A549 (cell line): ENCODE data around the gene ACD. TPM values are rescaled to one million over a fixed set of nuclear protein-coding genes. Genes with fewer than 3 reads are reported as not detected.

ENCODE experiments used
- ATAC-seq, 2 experiments: fragments of 200-7000 bp in 1 of 2; fragments of >200 bp in 1 of 2; cut with Nextera tagmentation in 1 of 2; cut with Tn5 transposase in 1 of 2; 3 replicates each; pipeline versions ENCODE4 v1.8.0 to v1.9.1; 2018 to 2020; ENCODE audit warnings: mild to moderate bottlenecking in 1 of 2, moderate library complexity in 1 of 2
- CTCF ChIA-PET: fragments of 300-600 bp; sonication (Branson Sonifier 250); formaldehyde crosslinking; extraction: SDS; loops from one replicate; lab custom pipeline; 2021; ENCODE audit warnings: antibody characterized with exemption, inconsistent platforms; lab: Yijun Ruan, JAX
- POLR2A ChIA-PET: fragments of 350-600 bp; formaldehyde crosslinking; extraction: SDS; loops from one replicate; lab custom pipeline; 2021; ENCODE audit warnings: antibody characterized with exemption, inconsistent platforms; lab: Yijun Ruan, JAX
- DNase-seq, 2 experiments: peaks; one replicate each; pipeline versions ENCODE4 v3.0.0 to v3.0.0-alpha.2; 2011 to 2016; ENCODE audit warnings: low read depth in 1 of 2, low spot score in 1 of 2
- FAIRE-seq: peaks from 2 replicates; lab custom pipeline; 2011; peaks lifted over from hg19 to GRCh38; lab: Jason Lieb, UNC
- H3K27ac ChIP-seq, 2 experiments: fragments of >200 bp; sonication (Bioruptor Twin); formaldehyde crosslinking; 3 replicates each; pipeline ENCODE4 v1.5.1; 2016 to 2017
- H3K4me1 ChIP-seq: fragments of >200 bp; sonication (Bioruptor Twin); formaldehyde crosslinking; 3 replicates; pipeline ENCODE4 v1.6.1; 2016
- H3K4me2 ChIP-seq: fragments of >200 bp; sonication (Bioruptor Twin); formaldehyde crosslinking; 3 replicates; pipeline ENCODE4 v1.6.1; 2016
- H3K4me3 ChIP-seq: fragments of >200 bp; sonication (Bioruptor Twin); formaldehyde crosslinking; 3 replicates; pipeline ENCODE4 v1.5.1; 2016
- H3K9me3 ChIP-seq: fragments of >200 bp; sonication (Bioruptor Twin); formaldehyde crosslinking; 3 replicates; pipeline ENCODE4 v1.6.1; 2016
- BCL3 ChIP-seq: fragments of >200 bp; sonication (Bioruptor Twin); formaldehyde crosslinking; IDR thresholded peaks from 3 replicates; pipeline ENCODE4 v1.6.1; 2016
- CBX2 ChIP-seq: fragments of 200-600 bp; sonication (generic); IDR thresholded peaks from 2 replicates; pipeline ENCODE4 v1.6.1; 2016; ENCODE audit warnings: low read depth, mild to moderate bottlenecking, borderline replicate concordance
- CEBPB ChIP-seq, 2 experiments: fragments of >200 bp in 1 of 2; sonication (Bioruptor Twin) in 1 of 2; formaldehyde crosslinking in 1 of 2; IDR thresholded peaks; 2 replicates each; pipeline ENCODE4 v1.6.1; 2012 to 2016
- CHD2 ChIP-seq: fragments of 150-350 bp; IDR thresholded peaks from 2 replicates; pipeline ENCODE4 v1.6.1; 2014; ENCODE audit warnings: low read length; ENCODE audit not compliant: partially characterized antibody
- EHMT2 ChIP-seq: fragments of 200-600 bp; sonication (generic); IDR thresholded peaks from 2 replicates; pipeline ENCODE4 v1.6.1; 2016; ENCODE audit warnings: antibody characterized with exemption, low read depth, mild to moderate bottlenecking, moderate library complexity
- FOSB ChIP-seq: fragments of 250-450 bp; sonication (Bioruptor Pico); IDR thresholded peaks from 2 replicates; pipeline ENCODE4 v1.5.0; 2020; ENCODE audit warnings: mild to moderate bottlenecking, moderate library complexity
- GATA3 ChIP-seq: IDR thresholded peaks from 2 replicates; pipeline ENCODE4 v1.6.1; 2012; ENCODE audit warnings: borderline replicate concordance
- HDAC2 ChIP-seq: fragments of 200-600 bp; sonication (generic); IDR thresholded peaks from 2 replicates; pipeline ENCODE4 v1.6.1; 2016
- HEYL ChIP-seq: fragments of 250-450 bp; sonication (Bioruptor Pico); IDR thresholded peaks from 2 replicates; pipeline ENCODE4 v1.8.0; 2021; ENCODE audit warnings: mild to moderate bottlenecking, moderate library complexity
- HMGXB4 ChIP-seq: fragments of 250-450 bp; sonication (Bioruptor Pico); IDR thresholded peaks from 2 replicates; pipeline ENCODE4 v1.5.0; 2021; ENCODE audit warnings: mild to moderate bottlenecking, moderate library complexity, borderline replicate concordance
- HOXB13 ChIP-seq: fragments of 250-450 bp; sonication (Bioruptor Pico); IDR thresholded peaks from 2 replicates; pipeline ENCODE4 v1.5.0; 2020; ENCODE audit warnings: low read depth, mild to moderate bottlenecking, moderate library complexity
- KDM5A ChIP-seq: fragments of 200-600 bp; sonication (generic); IDR thresholded peaks from 2 replicates; pipeline ENCODE4 v1.6.1; 2016; ENCODE audit warnings: antibody characterized with exemption, mild to moderate bottlenecking
- MAX ChIP-seq: IDR thresholded peaks from 2 replicates; pipeline ENCODE4 v1.6.1; 2012
- MAZ ChIP-seq: fragments of 150-350 bp; IDR thresholded peaks from 2 replicates; pipeline ENCODE4 v1.6.1; 2014; ENCODE audit warnings: antibody characterized with exemption, low read depth, low read length, borderline replicate concordance
- NR3C1 ChIP-seq: fragments of >200 bp; sonication (Bioruptor Twin); formaldehyde crosslinking; IDR thresholded peaks from 3 replicates; pipeline ENCODE4 v1.6.1; 2017
- PBX3 ChIP-seq: IDR thresholded peaks from 2 replicates; pipeline ENCODE4 v1.6.1; 2012
- POLR2AphosphoS2 ChIP-seq: conservative IDR thresholded peaks from 2 replicates; pipeline ENCODE4 v1.6.1; 2012; ENCODE audit warnings: low read length, improper control_type of control experiment, inconsistent platforms
- REST ChIP-seq: fragments of 200-600 bp; sonication (generic); IDR thresholded peaks from 2 replicates; pipeline ENCODE4 v1.6.1; 2016; ENCODE audit warnings: antibody characterized with exemption, mild to moderate bottlenecking, moderate library complexity
- SMC3 ChIP-seq: fragments of >200 bp; sonication (Bioruptor Twin); formaldehyde crosslinking; IDR thresholded peaks from 3 replicates; pipeline ENCODE4 v1.6.1; 2018; ENCODE audit warnings: inconsistent platforms
- SREBF2 ChIP-seq: fragments of 450-650 bp; IDR thresholded peaks from 2 replicates; pipeline ENCODE4 v1.6.1; 2014; ENCODE audit warnings: mild to moderate bottlenecking, moderate library complexity
- TFCP2L1 ChIP-seq: fragments of 250-450 bp; sonication (Bioruptor Pico); IDR thresholded peaks from 2 replicates; pipeline ENCODE4 v1.5.0; 2021; ENCODE audit warnings: mild to moderate bottlenecking
- ZNF302 ChIP-seq: fragments of 250-450 bp; sonication (Bioruptor Pico); IDR thresholded peaks from 2 replicates; pipeline ENCODE4 v1.9.0; 2021; ENCODE audit warnings: inconsistent platforms, mild to moderate bottlenecking, moderate library complexity
- ZSCAN20 ChIP-seq: fragments of 250-450 bp; sonication (Bioruptor Pico); IDR thresholded peaks from 2 replicates; pipeline ENCODE4 v1.8.0; 2022; ENCODE audit warnings: mild to moderate bottlenecking, moderate library complexity
- WGBS: methylation state at CpG from one replicate; pipeline ENCODE4 v1.1.6; 2017; ENCODE audit errors: missing lambda C conversion rate; 5-methylcytosine and 5-hydroxymethylcytosine counted together
- polyA plus RNA-seq, 4 experiments: library from polyadenylated mRNA; depleted of rRNA in 3 of 4; stranded (reverse); fragments of >200 nt; fragmentation: RNase III in 1 of 4; extraction: RNeasy Plus Mini Kit Qiagen cat#74134 plus additional on column Dnase treatment in 1 of 4; gene quantifications; 2 replicates in 3 of 4; 3 replicates in 1 of 4; pipeline ENCODE4 v1.2.3, GENCODE V29; 2011 to 2017

Gene ACD
- polyA plus RNA-seq, 2 of the 4 experiments (the other 2 are of a cell fraction) = 19.4 to 26.4 TPM

- FAIRE-seq (no peak), ATAC-seq (no peak), DNase-seq (no peak)
- CTCF ChIA-PET = interaction anchor here (0.5 to 1.5 kb wide), 3 partner anchors 9 to 34 kb away, joined by 3 to 5 read pairs (median 3); partner anchors contain the start of gene CARMIL2
- no peak for TF ChIP-seq ZNF302 (CRISPR knock-in tag)
- no peak for TF ChIP-seq HOXB13
- TF ChIP-seq ZSCAN20 = no peak
- no peak for TF ChIP-seq HDAC2
- no peak for TF ChIP-seq GATA3
- TF ChIP-seq CEBPB (IDR thresholded peaks at IDR 0.05) = no peak
- no peak for TF ChIP-seq POLR2AphosphoS2
- no peak for TF ChIP-seq REST
- TF ChIP-seq BCL3 = no peak
- TF ChIP-seq MAZ = no peak
- no peak for TF ChIP-seq NR3C1
- Histone ChIP-seq H3K9me3 (no peaks in the 10 kb centered on the region), H3K4me2 (no peak overlapping the region), H3K4me3 (no peak overlapping the region), H3K27ac (no peak overlapping the region), H3K4me1 (no peaks in the 10 kb centered on the region)
- 90% methylated on average over 12 of the region's 12 CpGs for WGBS
- POLR2A ChIA-PET = no interaction called here
Observed at GRCh38 chr16:67678354-67679023, 18.4 kb upstream of the ACD start.

- no peak overlapping the region for H3K27ac ChIP-seq
- no peak for ATAC-seq
- FAIRE-seq = no peak
- no peaks in the 10 kb centered on the region for H3K4me1 ChIP-seq
- DNase-seq = no peak
- no peaks in the 10 kb centered on the region for H3K9me3 ChIP-seq
- ChIA-PET CTCF (interaction anchor here (0.9 to 16.7 kb wide), 5 partner anchors 8 to 157 kb away, joined by 3 to 174 read pairs (median 5); partner anchors contain the start of gene CARMIL2), POLR2A (no interaction called here)
- H3K4me2 ChIP-seq = no peak overlapping the region
- WGBS = 60% methylated on average over 1 of the region's 1 CpG
- no peak for TF ChIP-seq SMC3
- TF ChIP-seq KDM5A = no peak
- no peak for TF ChIP-seq ZNF302 (CRISPR knock-in tag)
- TF ChIP-seq GATA3 = no peak
- no peak for TF ChIP-seq HEYL (CRISPR knock-in tag)
- TF ChIP-seq MAX = no peak
- no peak for TF ChIP-seq CBX2
- no peak for TF ChIP-seq ZSCAN20
- no peak for TF ChIP-seq BCL3
- TF ChIP-seq EHMT2 = no peak
- TF ChIP-seq PBX3 = no peak
- no peak for TF ChIP-seq FOSB (CRISPR knock-in tag)
- TF ChIP-seq TFCP2L1 (CRISPR knock-in tag) = no peak
- TF ChIP-seq HDAC2 = no peak
- TF ChIP-seq CHD2 = no peak
- TF ChIP-seq HMGXB4 = no peak
- TF ChIP-seq MAZ = no peak
- no peak for TF ChIP-seq SREBF2
- H3K4me3 ChIP-seq = no peak overlapping the region
Observed at GRCh38 chr16:67677712-67678111, 17.7 kb upstream of the ACD start.
